ENCODE data around the gene HOXA7.

DNA sequence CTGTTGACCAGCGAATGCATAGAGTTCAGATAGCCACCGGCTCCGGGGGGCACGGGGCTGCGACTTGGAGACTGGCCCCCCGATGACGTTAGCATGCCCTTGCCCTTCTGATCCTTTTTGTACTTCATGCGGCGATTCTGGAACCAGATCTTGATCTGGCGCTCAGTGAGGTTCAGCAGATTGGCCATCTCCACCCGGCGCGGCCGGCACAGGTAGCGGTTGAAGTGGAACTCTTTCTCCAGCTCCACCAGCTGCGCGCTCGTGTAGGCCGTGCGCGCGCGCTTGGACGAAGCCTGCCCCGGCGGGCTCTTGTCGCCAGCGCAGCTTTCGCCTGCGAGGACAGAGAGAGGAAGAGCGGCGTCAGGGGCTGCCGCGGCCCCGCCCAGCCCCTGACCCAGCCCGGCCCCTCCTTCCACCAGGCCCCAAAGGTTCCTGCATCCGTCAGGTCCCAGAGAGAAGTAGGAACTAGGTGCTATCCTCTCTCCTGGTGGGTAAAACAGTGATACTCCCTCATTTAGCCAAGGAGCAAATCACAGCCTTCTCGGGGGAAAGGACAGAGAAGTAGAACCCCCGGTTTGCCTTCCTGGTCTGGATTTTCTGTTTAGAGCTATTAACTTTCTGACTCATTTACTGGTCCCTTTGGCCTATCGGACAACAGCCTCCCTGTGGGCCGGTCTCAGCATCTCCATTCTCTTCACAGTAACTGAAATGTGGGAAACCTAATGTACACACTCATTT is 47.9 kb downstream of the HOXA7 start:
- TF ChIP-seq, protein P1, sequence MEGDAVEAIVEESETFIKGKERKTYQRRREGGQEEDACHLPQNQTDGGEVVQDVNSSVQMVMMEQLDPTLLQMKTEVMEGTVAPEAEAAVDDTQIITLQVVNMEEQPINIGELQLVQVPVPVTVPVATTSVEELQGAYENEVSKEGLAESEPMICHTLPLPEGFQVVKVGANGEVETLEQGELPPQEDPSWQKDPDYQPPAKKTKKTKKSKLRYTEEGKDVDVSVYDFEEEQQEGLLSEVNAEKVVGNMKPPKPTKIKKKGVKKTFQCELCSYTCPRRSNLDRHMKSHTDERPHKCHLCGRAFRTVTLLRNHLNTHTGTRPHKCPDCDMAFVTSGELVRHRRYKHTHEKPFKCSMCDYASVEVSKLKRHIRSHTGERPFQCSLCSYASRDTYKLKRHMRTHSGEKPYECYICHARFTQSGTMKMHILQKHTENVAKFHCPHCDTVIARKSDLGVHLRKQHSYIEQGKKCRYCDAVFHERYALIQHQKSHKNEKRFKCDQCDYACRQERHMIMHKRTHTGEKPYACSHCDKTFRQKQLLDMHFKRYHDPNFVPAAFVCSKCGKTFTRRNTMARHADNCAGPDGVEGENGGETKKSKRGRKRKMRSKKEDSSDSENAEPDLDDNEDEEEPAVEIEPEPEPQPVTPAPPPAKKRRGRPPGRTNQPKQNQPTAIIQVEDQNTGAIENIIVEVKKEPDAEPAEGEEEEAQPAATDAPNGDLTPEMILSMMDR (conservative IDR thresholded peaks at IDR 0.05; ENCODE audit: low read depth in 2 of 2) = no peak
- TF ChIP-seq POLR2AphosphoS5 (IDR thresholded peaks at IDR 0.05; ENCODE audit: low read depth) (no peak), ZNF114 (CRISPR knock-in tag; IDR thresholded peaks at IDR 0.05) (no peak), EZH2 (IDR thresholded peaks at IDR 0.05; ENCODE audit: low read depth, unreplicated experiment) (peak; percentile 75)

Data from GM23338 (cell line).